ENCODE data around the gene UCN2. TPM values are rescaled to one million over a fixed set of nuclear protein-coding genes. Genes with fewer than 3 reads are reported as not detected.
"Not testable (repeated sequence)": the region's sequence is repeated elsewhere in the genome, so short reads cannot be mapped to it uniquely, and the experiment has no call there.

UCN2 gene
- total RNA-seq, 4 donors from 2014 or later, result 1.5 TPM; not detected in 3

DNA sequence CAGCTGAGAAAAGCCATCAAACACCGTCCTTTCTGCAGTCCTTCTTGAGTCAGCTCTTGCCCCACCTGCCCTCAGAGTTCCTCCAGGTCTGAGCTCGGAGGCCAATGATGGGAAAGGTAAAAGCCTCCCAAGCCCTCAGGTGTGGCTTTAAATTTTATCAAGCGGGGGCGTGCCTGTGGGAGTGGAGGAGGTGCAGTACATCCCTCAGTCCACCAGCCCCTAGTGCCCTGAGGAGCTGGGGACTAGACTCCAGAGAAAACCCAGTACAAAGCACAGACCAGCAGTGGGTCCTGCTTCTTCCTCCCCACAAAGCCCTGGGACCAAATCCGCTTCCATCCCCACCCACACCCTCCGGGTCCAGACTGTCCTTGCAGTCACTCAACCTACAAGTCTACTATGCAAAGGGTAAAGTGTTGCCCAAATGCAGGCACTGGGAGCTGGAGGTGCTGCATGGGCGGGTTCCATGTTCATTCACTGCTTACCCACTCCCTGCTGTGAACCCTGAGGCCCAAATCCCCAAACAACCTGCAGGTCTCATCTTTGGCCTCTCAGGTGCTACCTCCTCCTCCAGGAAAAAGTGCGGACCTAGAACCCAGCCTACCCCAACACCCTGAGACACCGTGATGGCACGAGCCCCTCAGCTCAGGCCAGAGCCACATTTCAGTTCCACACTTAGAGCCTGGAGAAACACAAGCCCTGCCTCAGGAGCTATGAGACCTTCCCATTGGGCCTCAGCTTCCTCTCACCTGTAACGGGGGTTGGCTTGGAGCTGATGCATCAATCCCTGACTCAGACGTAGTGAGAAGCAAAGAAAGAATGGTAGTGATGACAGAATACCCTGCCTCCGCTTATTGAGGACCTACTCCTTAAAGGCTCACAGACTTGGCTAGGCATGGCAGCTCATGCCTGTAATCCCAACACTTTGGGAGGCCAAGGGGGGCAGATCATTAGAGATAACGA lies 9.4 kb downstream of the UCN2 start:
- H3K27ac ChIP-seq, result no peak overlapping the region
- H3K36me3 ChIP-seq, result no peaks in the 10 kb centered on the region
- DNase-seq (ENCODE audit: low spot score in 2 of 2), result no peak
- H3K4me3 ChIP-seq, result no peak overlapping the region
- H3K9me3 ChIP-seq, result no peaks in the 10 kb centered on the region
- WGBS, 2 donors, result 86 to 87% methylated on average over 12 to 14 of the region's 14 CpGs
- no peak for TF ChIP-seq POLR2A (IDR thresholded peaks at IDR 0.05)
- TF ChIP-seq, protein P1, sequence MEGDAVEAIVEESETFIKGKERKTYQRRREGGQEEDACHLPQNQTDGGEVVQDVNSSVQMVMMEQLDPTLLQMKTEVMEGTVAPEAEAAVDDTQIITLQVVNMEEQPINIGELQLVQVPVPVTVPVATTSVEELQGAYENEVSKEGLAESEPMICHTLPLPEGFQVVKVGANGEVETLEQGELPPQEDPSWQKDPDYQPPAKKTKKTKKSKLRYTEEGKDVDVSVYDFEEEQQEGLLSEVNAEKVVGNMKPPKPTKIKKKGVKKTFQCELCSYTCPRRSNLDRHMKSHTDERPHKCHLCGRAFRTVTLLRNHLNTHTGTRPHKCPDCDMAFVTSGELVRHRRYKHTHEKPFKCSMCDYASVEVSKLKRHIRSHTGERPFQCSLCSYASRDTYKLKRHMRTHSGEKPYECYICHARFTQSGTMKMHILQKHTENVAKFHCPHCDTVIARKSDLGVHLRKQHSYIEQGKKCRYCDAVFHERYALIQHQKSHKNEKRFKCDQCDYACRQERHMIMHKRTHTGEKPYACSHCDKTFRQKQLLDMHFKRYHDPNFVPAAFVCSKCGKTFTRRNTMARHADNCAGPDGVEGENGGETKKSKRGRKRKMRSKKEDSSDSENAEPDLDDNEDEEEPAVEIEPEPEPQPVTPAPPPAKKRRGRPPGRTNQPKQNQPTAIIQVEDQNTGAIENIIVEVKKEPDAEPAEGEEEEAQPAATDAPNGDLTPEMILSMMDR (IDR thresholded peaks at IDR 0.05), result no peak
- no peak for TF ChIP-seq EP300 (IDR thresholded peaks at IDR 0.05)
- peaks cover 0 to 33% (median 22%) of the 10 kb centered on the region in 4 donors for H3K4me1 ChIP-seq
- H3K27me3 ChIP-seq, result no peaks in the 10 kb centered on the region

DNA sequence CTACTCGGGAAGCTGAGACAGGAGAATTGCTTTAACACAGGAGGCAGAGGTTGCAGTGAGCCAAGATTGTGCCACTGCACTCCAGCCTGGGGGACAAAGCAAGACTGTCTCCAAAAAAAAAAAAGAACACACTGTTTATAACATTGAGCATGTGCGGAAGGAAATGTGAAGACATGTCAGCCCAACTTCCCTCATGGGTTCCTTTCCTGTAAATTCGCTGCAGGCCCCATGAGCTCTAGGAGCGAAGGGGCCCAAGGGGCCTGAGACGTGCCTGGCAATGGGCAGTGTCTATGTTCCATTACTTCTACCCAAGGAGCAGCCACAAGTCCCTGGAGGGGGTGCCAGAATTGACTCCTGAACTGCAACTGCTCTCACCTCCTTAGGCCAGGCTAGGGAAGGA lies 10.2 kb downstream of the UCN2 start:
- no peak overlapping the region for H3K4me3 ChIP-seq
- WGBS, 2 donors, result 79 to 88% methylated on average over 5 of the region's 5 CpGs
- H3K27me3 ChIP-seq, result no peaks in the 10 kb centered on the region
- TF ChIP-seq EP300 (IDR thresholded peaks at IDR 0.05) (no peak), POLR2A (IDR thresholded peaks at IDR 0.05) (no peak)
- TF ChIP-seq, protein P1 (IDR thresholded peaks at IDR 0.05), result no peak
- H3K4me1 ChIP-seq, result peaks cover 0 to 32% (median 18%) of the 10 kb centered on the region in 4 donors
- no peak for DNase-seq (ENCODE audit: low spot score in 2 of 2)
- H3K36me3 ChIP-seq, result no peaks in the 10 kb centered on the region
- H3K9me3 ChIP-seq, result no peaks in the 10 kb centered on the region
- H3K27ac ChIP-seq, result peak overlapping the region in 1 of 4 donors; percentile 7

DNA sequence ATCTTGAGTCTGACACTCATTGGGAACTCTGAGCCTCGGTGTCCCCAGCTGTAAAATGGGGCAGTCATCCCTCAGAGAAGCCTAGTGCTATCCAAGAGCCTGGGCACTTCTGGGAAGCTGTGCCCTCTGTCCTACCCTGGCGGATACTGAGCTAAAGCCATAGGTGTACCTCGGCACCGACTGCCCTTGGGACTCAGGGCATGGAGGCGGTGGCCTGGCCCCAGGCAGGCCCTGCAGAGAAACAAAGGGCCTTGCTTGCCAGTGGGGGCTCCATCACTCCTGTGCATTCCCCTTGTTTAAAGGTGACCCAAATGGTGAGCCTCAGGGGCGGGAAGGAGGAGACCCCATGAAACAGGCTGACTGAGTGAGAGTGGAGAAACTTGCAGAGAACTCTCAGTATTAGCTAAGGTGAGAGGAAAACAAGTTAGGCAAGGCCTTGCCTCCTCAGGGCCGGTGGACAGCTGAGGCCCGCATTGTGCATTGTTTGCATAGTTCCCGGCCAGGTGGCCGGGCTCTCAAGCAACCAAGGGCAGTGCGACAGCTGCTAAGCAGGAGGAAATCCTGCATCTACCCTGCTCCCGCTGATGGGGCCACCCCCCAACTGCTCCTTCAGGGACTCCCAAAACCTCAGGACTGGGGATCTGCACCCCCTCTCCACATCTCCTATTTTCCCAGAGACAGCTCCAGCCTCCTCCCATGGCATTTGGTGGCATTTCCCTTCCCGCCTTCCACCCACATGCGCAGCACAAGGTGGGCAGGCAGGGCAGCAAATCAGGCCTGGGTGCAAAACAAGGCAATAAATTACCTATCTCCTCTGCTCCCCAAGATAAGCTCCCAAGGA lies 11.2 kb downstream of the UCN2 start:
- Histone ChIP-seq H3K27me3 (no peaks in the 10 kb centered on the region), H3K36me3 (peaks cover 0 to 7% (median 0%) of the 10 kb centered on the region in 3 donors), H3K4me3 (no peak overlapping the region), H3K27ac (peak overlapping the region in 1 of 4 donors; percentile 7), H3K9me3 (no peaks in the 10 kb centered on the region), H3K4me1 (peaks cover 0 to 25% (median 10%) of the 10 kb centered on the region in 4 donors)
- TF ChIP-seq, protein P1 (IDR thresholded peaks at IDR 0.05), result no peak
- TF ChIP-seq EP300 (IDR thresholded peaks at IDR 0.05) (no peak), POLR2A (IDR thresholded peaks at IDR 0.05) (no peak)
- DNase-seq (ENCODE audit: low spot score in 2 of 2), result no peak
- WGBS, 2 donors, result 84 to 88% methylated on average over 14 of the region's 14 CpGs

DNA sequence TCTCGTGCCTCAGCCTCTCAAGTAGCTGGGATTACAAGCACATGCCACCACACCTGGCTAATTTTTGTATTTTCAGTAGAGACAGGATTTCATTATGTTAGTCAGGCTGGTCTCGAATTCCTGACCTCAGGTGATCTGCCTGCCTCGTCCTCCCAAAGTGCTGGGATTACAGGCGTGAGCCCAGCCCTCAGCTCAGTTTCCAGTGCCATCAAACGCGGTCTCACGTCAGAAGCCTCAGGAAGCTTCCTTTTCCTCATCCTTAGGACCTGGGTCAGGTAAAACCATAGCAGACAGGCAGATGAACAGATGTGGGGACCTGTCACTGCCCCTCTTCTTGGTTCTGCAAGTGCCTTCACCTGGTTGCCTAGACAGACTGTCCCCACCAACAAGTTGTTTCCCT lies 11.9 kb downstream of the UCN2 start:
- 93% methylated on average over 7 of the region's 7 CpGs for WGBS, 2 donors
- DNase-seq (ENCODE audit: low spot score in 2 of 2); H3K4me3 ChIP-seq; H3K9me3 ChIP-seq; H3K27me3 ChIP-seq; H3K27ac ChIP-seq: not testable (repeated sequence)
- H3K36me3 ChIP-seq, result peaks cover 0 to 12% (median 0%) of the 10 kb centered on the region in 3 donors
- H3K4me1 ChIP-seq, result peaks cover 0 to 22% (median 7%) of the 10 kb centered on the region in 4 donors

DNA sequence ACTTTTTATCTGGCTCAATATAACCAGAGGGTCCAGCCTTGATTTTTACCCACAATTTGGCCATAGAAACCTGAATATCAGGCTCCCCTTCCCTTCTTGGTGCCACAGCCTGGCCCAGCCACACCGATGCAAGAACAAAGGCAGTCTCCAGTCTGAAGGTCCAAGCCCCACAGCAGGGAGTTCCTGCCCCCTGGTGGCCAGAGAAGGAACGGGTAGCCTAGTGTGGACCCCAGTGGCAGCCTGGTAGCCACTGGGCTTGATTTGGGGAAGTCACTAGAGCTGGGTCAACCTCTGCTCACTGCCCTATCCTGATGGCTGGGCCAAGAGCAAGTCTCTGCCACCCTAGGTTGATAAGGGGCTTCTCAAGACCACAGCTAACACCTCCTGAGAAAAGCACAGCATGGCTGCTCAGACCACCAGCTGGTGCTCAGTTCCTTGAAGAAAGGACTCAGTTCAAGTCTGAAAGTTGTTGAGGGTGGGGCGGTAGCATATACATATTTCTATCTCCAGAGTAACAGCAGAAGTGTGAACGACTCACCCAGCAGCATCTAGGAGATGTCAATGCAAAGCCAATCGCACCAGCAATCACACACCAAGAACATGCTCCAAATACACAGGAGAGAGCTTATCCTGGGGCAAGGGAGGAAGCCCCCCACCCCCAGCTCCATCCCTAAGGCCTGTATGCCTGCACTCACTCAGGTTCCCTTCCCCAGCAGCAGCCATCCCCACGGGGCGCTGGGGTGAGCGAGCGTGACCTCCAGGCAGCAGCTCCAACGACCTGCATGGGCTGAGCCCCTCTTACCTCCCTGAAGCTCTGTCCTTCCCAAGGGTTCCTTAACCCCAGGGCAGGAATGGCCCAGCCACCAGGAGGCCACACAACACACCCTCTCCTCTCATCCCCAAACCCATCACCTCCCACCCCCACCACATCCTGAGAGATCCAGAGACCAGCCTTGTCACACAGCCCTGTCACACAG lies 14.6 kb downstream of the UCN2 start:
- TF ChIP-seq EP300 (IDR thresholded peaks at IDR 0.05) (peak in 1 of 2 donors; percentile 66), POLR2A (IDR thresholded peaks at IDR 0.05) (no peak)
- TF ChIP-seq, protein P1 (IDR thresholded peaks at IDR 0.05), result peak; percentile 92 to 98 (median 96)
- WGBS, 2 donors, result 60 to 66% methylated on average over 9 to 10 of the region's 10 CpGs
- Histone ChIP-seq H3K36me3 (peaks cover 0 to 16% (median 0%) of the 10 kb centered on the region in 3 donors), H3K27ac (peak overlapping the region in 3 of 4 donors; percentile 0 to 69 (median 57)), H3K27me3 (no peaks in the 10 kb centered on the region), H3K4me3 (no peak overlapping the region), H3K4me1 (peaks cover 0 to 9% (median 0%) of the 10 kb centered on the region in 4 donors), H3K9me3 (no peaks in the 10 kb centered on the region)
- DNase-seq (ENCODE audit: low spot score in 2 of 2), result peak; percentile 85 to 91

Data from tibial nerve (tissue), 4 donors.